GM12873 (cell line): ENCODE measurements around the gene NT5DC2.

Experiments
- CTCF ChIP-seq: IDR thresholded peaks from 2 replicates; pipeline ENCODE4 v1.5.1; 2012; ENCODE audit warnings: low read depth, mild to moderate bottlenecking, moderate library complexity, low read length, control low read depth; ENCODE audit not compliant: insufficient read depth; ENCODE audit errors: missing control alignments

NT5DC2 gene

GRCh38 chr3:52533623-52534280, at the start of gene NT5DC2:
Gene NT5DC2, minus strand, starts transcription at chr3:52533857. Its CDS starts 120 bp downstream, at chr3:52533737.
- no peak for TF ChIP-seq CTCF

- TF ChIP-seq CTCF, result no peak
Observed at GRCh38 chr3:52574056-52574965, 40.7 kb upstream of the NT5DC2 start.

- no peak for TF ChIP-seq CTCF
Observed at GRCh38 chr3:52572221-52572620, 38.6 kb upstream of the NT5DC2 start.

GRCh38 chr3:52570076-52570475, 36.4 kb upstream of the NT5DC2 start:
- TF ChIP-seq CTCF, result no peak

GRCh38 chr3:52568069-52568468, 34.4 kb upstream of the NT5DC2 start:
- no peak for TF ChIP-seq CTCF

GRCh38 chr3:52563984-52564383, 30.3 kb upstream of the NT5DC2 start:
- TF ChIP-seq CTCF, result no peak

- no peak for TF ChIP-seq CTCF
Observed at GRCh38 chr3:52561028-52561747, 27.5 kb upstream of the NT5DC2 start.
